ENCODE results near the gene OPRL1. TPM values are rescaled to one million over a fixed set of nuclear protein-coding genes. Genes with fewer than 3 reads are reported as not detected.
"Not testable (repeated sequence)": the region's sequence is repeated elsewhere in the genome, so short reads cannot be mapped to it uniquely, and the experiment has no call there.

OPRL1 gene
- total RNA-seq, 1 experiment from 2014 or later: 1.5 TPM

DNA sequence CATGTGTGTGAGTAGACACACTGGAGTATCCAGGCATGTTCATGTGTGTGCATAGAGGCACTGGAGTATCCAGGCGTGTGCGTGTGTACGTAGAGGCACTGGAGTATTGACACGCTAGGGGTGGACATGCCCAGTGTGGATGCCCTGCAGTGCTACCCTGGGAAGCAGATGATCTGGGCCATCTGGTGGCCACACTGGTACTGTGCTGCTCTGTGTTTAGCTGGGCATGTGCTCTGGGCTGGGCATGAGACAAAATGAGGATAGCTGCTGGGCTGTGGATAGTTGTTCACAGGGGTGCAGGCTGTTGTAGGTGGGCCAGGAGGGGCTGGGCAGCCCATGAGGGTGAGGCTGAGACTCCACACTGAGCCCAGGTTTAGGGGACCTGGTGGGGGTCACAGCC, 51.5 kb downstream of the OPRL1 start:
- H3K4me2 ChIP-seq: no peak overlapping the region
- intact Hi-C loops (cut with micrococcal nuclease; ENCODE audit: unreplicated experiment): no loop called here
- H3K9me3 ChIP-seq (ENCODE audit: insufficient read depth, low read depth): no peaks in the 10 kb centered on the region; the same call in 1 of the 2 replicates
- H3K4me3 ChIP-seq: no peak overlapping the region
- no peaks in the 10 kb centered on the region for H3K79me2 ChIP-seq (ENCODE audit: low read depth)
- H3K4me1 ChIP-seq (replicated peaks; ENCODE audit: insufficient read depth): no peaks in the 10 kb centered on the region
- peaks cover 34% of the 10 kb centered on the region for H3K27me3 ChIP-seq (ENCODE audit: insufficient read depth, low read depth)
- DNase-seq: peak in 1 of 2 experiments; percentile 30
- H3K36me3 ChIP-seq (ENCODE audit: low read depth): no peaks in the 10 kb centered on the region
- H2AFZ ChIP-seq: no peak overlapping the region
- CTCF ChIA-PET: no interaction called here
- BruUV-seq (replicated peaks): no TSS peak
- TF ChIP-seq, protein P1, sequence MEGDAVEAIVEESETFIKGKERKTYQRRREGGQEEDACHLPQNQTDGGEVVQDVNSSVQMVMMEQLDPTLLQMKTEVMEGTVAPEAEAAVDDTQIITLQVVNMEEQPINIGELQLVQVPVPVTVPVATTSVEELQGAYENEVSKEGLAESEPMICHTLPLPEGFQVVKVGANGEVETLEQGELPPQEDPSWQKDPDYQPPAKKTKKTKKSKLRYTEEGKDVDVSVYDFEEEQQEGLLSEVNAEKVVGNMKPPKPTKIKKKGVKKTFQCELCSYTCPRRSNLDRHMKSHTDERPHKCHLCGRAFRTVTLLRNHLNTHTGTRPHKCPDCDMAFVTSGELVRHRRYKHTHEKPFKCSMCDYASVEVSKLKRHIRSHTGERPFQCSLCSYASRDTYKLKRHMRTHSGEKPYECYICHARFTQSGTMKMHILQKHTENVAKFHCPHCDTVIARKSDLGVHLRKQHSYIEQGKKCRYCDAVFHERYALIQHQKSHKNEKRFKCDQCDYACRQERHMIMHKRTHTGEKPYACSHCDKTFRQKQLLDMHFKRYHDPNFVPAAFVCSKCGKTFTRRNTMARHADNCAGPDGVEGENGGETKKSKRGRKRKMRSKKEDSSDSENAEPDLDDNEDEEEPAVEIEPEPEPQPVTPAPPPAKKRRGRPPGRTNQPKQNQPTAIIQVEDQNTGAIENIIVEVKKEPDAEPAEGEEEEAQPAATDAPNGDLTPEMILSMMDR (conservative IDR thresholded peaks at IDR 0.05): peak; percentile 51
- no peak for TF ChIP-seq EZH2 (IDR thresholded peaks at IDR 0.05; ENCODE audit: low read depth)
- peaks cover 6% of the 10 kb centered on the region; the same call in 1 of the 2 replicates for H3F3A ChIP-seq (ENCODE audit: insufficient read depth, low read depth)
- POLR2A ChIA-PET (ENCODE audit: unreplicated experiment): no interaction called here
- H4K20me1 ChIP-seq (ENCODE audit: insufficient read depth): 0 out of 2 replicates have a peak, but pooled peaks cover 10% of the 10 kb centered on the region
- no peaks in the 10 kb centered on the region for H3K9me2 ChIP-seq (ENCODE audit: insufficient read depth)
- no peak overlapping the region for H3K27ac ChIP-seq

DNA sequence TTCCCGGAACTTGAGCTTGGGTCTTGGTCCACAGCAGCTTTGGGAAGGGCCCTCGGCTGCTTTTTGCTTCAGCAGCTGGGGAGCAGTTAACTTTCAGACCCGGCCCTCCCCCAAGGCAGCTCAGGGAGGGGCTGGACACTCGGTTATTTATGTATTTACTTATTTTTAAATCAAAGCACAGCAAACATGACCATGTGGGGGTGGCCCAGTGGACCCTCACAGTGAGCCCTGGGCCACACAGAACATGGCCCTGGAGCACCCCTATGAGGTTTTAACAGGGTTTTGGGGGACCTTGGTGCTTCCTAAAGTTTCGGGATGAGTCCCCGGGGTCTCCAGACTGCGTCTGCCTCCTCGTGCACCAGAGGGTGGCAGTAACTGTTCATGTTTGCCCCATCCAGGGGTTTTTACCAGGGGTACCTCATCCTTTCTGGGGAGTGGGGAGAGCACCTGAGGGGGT, 54.1 kb downstream of the OPRL1 start:
- H3K4me1 ChIP-seq (replicated peaks; ENCODE audit: insufficient read depth): no peaks in the 10 kb centered on the region
- no peaks in the 10 kb centered on the region for H3K9me2 ChIP-seq (ENCODE audit: insufficient read depth)
- no TSS peak for BruUV-seq (replicated peaks)
- H2AFZ ChIP-seq: no peak overlapping the region
- no peaks in the 10 kb centered on the region for H3K79me2 ChIP-seq (ENCODE audit: low read depth)
- no peak for TF ChIP-seq EZH2 (IDR thresholded peaks at IDR 0.05; ENCODE audit: low read depth)
- TF ChIP-seq, protein P1 (conservative IDR thresholded peaks at IDR 0.05): peak; percentile 45; the same call in 1 of the 2 replicates
- no peaks in the 10 kb centered on the region for H3K36me3 ChIP-seq (ENCODE audit: low read depth)
- ChIA-PET CTCF (no interaction called here), POLR2A (ENCODE audit: unreplicated experiment) (interaction anchor here (0.6 kb wide), 1 partner anchor 28 kb away, joined by 4 read pairs; no protein-coding TSS in a partner anchor)
- H3K4me3 ChIP-seq: no peak overlapping the region
- no peak overlapping the region for H3K4me2 ChIP-seq
- no peak for DNase-seq
- peaks cover 20% of the 10 kb centered on the region for H3K27me3 ChIP-seq (ENCODE audit: insufficient read depth, low read depth)
- 0 out of 2 replicates have a peak, but pooled peaks cover 10% of the 10 kb centered on the region for H4K20me1 ChIP-seq (ENCODE audit: insufficient read depth)
- intact Hi-C loops (cut with micrococcal nuclease; ENCODE audit: unreplicated experiment): no loop called here
- peaks cover 6% of the 10 kb centered on the region; the same call in 1 of the 2 replicates for H3F3A ChIP-seq (ENCODE audit: insufficient read depth, low read depth)
- no peaks in the 10 kb centered on the region for H3K9me3 ChIP-seq (ENCODE audit: insufficient read depth, low read depth)
- H3K27ac ChIP-seq: no peak overlapping the region

DNA sequence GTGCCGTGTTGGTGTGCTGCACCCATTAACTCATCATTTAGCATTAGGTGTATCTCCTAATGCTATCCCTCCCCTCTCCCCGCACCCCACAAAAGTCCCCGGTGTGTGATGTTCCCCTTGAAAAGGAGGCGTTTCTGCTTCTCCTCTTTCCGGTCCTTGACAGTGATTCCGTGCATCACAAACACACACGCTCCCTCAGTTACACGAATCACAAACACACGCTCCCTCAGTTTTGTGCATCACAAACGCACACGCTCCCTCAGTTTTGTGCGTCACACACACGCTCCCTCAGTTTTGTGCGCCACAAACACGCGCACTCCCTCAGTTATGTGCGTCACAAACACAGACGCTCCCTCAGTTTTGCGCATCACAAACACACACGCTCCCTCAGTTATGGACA, 54.9 kb downstream of the OPRL1 start:
- H3K9me3 ChIP-seq (ENCODE audit: insufficient read depth, low read depth); CTCF ChIA-PET; H3K79me2 ChIP-seq (ENCODE audit: low read depth); H2AFZ ChIP-seq; H3K9me2 ChIP-seq (ENCODE audit: insufficient read depth); BruUV-seq (replicated peaks); H3K4me1 ChIP-seq (replicated peaks; ENCODE audit: insufficient read depth); H3K4me3 ChIP-seq; H3K36me3 ChIP-seq (ENCODE audit: low read depth); H3K4me2 ChIP-seq; H3K27ac ChIP-seq; H4K20me1 ChIP-seq (ENCODE audit: insufficient read depth); H3F3A ChIP-seq (ENCODE audit: insufficient read depth, low read depth); DNase-seq; intact Hi-C loops (cut with micrococcal nuclease; ENCODE audit: unreplicated experiment); POLR2A ChIA-PET (ENCODE audit: unreplicated experiment): not testable (repeated sequence)
- peaks cover 17% of the 10 kb centered on the region for H3K27me3 ChIP-seq (ENCODE audit: insufficient read depth, low read depth)

Measured in PC-9 (cell line).